ENCODE results near the gene TMEM81.

Gene TMEM81

DNA sequence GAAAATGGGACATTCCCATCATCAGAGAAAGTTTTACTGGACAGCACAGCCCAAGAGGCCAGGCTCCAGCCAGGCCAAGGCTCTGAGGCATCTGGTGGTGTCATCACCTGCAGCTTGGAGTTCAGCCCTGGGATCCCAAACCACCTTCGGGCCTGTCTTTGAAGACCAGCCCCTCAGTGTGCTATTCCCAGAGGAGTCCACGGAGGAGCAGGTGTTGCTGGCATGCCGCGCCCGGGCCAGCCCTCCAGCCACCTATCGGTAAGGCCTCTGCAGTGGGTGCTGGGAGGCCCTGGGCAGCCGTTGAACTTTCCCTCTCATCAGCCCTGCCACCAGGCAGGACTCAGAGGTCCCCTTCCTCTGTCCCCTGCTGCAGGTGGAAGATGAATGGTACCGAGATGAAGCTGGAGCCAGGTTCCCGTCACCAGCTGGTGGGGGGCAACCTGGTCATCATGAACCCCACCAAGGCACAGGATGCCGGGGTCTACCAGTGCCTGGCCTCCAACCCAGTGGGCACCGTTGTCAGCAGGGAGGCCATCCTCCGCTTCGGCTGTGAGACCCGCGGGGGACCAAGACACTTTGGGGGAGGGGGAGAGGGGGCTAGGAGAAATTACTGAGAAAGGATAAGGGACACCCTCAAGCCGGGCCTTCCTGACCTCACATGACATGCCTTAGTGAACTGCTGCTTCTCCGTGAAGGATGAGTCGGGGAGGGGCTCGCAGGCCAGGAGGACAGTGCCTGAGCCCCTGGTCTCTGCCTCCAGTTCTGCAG is 26.3 kb downstream of the TMEM81 start:
- no peak for DNase-seq

DNA sequence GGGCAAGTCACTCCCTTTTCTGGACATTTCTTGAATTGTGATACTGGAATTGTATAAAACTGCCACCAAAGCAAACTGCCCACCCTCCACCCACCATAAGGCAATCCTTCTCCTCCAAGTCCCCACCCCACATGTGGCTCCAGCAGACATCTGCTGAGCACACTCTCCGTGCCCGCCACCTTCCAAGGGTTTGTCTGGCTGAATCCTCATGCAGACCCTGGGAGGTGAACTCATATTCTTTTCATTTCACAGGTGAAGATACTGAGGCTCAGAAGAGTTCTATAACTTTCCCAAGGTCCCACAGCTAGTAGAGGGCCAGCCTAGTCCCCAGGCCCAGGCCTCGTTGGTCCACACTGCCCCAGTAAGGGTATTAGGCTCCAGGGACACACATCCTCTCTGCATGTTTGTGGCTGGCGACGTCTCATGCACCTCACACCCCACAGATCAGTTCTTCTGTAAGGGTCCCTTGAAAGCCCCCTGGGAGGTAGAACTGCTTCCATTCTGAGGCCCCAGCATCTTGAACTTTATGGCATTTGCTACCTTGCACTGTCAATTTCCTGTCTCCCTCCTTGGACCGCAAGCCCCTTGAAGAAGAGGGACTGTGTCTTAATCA is 27.2 kb downstream of the TMEM81 start:
- DNase-seq = no peak

DNA sequence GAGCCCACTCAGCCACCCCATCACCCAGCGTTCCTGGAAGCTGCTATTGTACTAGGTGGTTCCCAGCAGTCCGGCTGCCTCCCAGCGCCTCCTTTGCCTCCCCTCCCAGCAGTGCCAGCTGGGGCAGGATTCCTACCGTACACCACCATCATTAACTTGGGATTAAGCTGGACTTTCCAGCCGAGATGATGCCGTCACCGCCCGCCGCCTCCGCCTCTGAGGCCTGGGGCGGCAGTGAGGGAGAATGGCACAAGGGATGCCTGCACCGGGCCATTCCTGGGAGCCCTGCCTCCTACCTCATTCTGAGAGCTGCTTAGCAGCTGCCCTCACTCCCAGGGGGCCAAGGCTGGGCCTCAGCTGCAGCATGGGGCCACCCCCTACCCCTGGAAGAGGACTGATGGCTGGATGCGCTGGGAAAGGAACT is 28.1 kb downstream of the TMEM81 start:
- DNase-seq = no peak

DNA sequence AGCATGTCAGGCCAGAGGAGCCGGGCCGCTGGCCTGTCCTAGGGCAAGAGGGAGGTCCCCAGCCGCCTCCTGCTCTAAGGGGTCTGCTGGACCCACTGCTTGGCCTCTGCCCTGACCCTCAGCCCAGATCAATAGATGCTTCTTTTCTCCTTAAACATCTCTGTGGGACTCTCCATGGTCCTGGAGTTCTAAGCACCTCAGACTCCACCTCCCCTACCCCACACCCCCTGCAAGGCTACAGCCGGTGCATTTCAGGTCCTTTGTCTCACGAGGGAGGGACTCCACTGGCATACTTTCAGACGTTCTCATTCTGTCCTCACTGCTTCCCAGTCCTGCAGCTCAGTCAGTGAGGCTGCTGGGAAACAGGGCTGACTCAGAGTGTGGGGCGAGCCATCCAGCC is 30.2 kb downstream of the TMEM81 start:
- no peak for DNase-seq

DNA sequence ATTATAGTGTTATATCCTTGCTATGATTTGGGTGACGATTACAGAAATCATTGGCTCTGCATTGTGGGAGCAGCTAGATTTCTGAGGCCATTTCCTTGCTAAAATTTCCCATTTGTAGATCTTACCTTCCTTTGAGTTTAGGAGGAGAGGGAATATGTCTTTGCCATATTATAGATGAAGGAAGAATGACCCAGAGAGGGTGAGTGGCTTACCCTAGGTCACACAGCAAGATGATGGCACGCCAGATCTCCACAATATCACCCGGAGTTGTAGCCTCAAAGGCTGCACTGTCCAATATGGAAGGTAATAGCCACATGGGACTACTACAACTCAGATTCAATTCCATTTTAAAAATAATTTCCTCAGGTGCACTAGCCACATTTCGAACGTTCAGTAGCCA is 31.0 kb downstream of the TMEM81 start:
- no peak for DNase-seq

DNA sequence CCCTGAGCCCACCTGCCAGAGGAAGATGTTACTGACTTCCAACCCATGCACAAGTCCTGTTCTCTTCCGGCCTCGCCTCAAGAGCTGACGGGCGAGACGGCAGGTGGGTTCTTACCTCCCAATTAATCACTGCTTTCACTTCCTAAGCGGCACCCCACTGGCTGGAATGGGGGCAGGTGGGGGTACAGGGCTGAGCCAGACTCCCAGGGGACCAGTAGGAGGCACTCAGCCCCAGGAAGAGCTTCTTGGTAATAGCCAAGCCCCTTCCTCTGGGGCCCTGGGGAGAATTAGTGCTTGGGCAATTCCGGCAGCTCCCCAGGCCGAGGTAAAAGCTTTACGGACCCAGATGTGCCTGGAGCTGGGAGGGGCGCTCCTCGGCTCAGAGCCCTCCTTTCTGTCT is 31.6 kb downstream of the TMEM81 start:
- DNase-seq = no peak

DNA sequence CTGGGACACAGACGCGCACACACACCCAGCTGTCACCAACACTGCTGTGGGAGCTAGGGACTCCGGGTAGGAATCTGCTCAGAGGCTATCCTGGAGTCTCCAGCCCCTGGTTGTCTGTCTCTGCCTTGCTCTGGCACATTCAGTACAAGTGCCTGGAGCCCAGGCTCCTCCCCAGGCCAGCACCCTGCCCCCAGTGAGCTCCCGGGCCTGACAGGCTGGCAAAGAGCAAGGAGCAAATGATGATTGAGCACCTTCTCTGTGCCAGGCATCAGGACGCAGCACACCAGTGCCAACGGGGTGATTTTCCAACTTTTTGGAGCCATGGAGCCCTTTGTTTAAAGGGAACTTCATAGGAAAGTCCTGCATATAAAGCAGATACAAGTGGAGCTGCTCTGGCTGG is 34.8 kb downstream of the TMEM81 start:
- no peak for DNase-seq

DNA sequence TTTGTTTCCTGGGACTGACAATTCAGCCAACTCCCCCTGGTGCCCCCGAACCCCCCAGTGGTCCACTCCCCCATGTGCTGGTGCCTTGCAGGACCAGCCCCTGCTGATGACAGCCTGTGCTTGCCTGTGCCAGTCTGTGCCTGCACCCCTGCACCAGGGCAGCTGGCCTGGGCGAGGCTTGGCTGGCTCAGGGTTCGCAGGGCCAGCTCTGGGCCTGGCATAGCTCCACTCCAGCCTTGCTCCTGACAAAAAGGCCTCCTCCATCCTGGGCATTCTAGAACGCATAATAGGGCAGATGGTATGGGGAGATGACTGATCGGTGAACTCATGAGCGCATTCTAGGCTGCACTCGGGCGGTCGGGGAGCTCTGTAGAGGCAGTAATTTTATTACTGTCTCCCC is 35.9 kb downstream of the TMEM81 start:
- no peak for DNase-seq

DNA sequence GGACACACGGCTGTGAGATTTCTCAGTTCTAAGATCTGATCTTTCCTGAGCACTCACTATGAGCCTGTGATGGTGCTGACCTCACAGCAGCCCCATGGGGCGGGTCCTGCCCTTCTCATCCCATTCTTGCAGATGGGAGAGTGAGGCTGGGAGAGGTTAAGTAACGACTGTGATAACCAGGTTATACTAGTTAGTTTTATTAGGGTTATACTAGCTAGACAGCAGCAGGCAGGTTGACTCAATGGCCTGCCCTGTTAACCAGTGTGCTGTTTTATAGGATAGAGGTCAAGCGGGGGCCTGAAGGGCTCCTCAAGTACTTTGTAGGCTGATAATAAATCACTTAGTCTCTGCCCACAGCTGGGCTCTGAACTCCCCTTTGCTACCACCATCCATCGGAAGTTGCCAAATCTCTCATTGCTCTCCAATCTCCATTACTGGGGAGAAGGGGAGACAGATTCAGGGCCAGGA is 36.5 kb downstream of the TMEM81 start:
- DNase-seq = no peak

DNA sequence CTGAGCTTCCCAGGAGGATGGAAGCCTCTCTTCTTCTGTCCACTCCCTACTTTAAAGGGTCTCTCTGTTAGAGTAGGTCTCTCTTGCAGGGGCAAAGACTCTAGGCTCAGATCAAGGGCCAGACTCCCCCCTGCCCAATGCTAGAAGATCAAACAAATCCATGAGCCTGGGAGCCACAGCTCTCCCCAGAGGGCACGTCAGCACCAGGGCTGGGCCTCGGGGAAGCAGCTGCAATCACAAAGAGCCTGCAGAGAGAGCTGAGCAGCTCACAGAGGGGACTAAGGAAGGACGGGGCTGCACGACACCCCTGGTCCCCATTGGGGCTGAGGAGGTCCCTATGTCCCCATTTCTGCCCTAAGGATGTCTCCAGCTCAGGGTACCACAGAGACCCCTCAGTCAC is 37.4 kb downstream of the TMEM81 start:
- DNase-seq = no peak

DNA sequence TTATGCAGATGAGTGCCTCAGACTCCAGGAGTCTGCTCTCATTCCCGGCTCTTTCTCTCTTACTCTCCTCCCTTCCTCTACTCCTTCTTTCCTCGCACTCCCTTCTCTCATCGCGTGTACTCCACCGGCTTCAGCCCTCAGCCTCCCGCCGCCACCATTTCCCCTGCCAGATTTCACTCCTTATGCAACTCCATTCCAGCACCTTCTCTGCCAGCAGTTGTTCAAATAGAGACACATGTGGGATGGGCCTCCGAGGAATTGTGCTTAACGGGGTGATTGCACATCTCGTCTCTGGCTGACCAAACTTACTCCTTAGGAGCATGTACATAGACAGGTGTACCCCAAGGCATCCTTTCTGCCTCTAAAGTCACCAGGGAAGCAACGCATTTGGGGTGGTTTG is 39.1 kb downstream of the TMEM81 start:
- DNase-seq = no peak

DNA sequence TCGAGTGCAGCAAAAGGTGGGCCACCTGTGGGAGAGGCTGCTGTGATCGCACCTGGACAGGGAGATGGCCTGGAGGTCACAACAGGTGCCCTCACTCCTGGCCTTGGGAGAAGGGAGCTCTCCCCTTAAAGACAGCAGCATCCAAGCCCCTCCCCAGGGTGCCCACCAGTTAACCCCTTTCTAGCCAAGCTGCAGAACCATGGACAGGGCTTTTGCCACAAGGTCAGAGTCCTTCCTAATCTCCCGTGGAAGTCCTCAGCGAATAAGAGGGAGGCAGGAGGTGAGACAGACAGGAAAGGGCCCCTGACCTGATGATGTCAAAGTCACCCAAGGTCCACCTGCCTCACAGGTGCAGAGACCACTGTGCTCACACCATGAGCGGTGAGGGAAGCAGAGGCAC is 39.5 kb downstream of the TMEM81 start:
- no peak for DNase-seq

DNA sequence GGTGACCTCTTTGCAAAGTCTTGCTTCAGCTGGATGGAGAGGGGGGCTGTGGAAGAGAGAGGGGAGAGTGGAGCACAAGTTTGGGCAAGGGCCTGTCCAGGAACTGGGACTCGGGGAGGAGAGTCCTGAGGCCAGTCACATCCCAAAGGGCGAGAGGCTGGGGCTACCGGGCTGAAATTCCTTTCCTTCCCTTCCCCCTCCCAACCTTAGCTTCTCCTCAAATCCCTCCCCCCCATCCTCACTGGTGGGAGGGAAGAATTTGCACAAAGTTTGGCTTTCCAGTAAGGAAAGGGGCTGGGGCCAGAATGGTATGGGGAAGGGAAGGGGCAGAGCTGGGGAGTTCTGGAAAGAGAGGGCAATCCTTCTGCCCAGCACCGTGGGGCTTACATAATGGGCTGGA is 40.4 kb downstream of the TMEM81 start:
- DNase-seq = no peak

DNA sequence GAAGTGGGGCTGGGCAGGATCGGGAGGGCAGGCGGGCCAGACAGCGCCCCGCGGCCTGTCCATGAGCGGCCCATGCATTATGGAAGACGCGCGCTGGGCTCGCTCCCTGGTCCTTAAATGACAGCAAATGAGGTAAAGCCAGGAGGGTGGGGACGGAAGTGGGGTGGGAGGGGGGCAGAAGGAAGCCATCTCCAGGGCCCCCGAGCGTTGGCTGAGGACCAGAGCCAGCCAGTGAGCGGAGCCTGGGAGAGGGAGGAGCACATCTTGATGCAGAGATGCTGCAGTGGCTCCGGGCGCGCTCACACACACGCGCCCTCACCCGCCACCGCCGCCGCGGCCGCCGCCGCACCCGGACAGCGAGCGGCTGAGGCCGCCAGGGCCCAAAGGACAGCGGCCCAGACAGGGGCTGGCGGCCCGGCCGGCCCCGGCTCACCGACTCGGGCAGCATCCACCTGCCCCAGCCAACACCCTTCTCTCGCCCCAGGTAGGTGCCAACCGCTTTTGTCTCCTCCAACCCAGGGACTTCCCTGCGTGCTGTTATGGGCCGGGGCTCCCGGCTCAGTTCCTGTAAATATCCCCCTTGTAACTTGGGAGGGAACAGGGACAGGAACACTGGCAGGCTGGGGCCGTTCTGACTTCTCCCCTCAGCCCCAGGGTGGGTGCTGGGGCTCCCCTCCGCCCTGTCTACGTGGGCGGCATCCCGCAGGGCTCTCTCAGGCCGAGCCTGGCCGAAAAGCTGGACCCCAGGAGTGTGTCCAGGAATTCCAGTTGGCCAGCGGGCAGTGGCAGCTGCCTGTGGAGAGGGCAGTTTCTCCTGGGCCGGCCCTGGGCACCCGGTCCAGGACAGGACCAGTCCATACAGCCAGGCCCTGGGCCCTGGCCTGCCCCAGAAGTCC is 41.1 kb downstream of the TMEM81 start, which contains the start of gene CNTN2:
Gene CNTN2 (plus strand): TSS at position 302 of the 896 bp plus-strand sequence. CDS start 9,974 bp downstream, outside the sequence.
- peak; percentile 36 for DNase-seq

DNA sequence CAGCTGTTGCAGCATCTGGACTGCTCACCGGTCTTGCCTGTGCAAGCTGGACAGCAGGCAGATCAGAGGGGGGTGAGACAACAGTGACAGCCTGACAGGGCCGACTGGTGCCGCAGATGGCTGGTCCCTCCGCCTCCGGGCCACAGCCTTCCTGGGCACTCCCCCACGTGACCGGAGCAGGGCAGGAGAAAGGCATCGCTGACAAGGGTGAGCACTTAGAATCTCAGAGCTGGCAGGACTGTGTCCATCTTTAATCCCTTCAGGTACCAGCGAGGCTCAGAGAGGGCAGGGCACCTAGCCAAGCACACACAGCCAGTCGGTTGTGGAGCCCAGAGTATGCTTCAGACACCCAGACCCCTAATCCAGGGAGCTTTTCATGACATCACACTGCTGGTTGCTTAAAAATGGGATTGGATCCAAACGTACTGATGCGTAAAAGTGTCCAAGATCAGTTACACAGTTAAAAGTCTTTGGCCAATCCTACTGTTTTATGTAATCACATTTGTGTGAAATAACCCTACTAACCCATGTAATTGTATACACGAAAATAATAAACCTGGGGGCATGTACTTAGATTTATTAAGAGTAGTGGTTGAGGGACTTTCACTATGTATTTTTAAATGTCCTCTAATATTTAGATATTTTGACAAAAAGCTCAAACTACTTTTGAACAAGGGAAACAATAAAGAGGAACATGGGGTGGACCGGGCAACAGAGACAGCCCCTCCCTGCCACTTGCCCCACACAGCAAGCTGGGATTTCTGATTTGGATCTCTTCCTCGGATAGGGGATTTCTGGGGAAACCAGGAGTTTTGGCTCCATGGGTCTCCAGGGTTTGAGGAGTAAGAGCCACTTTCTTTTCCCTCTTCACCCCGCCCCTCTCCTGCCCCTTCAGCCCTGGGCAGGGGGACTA is 42.0 kb downstream of the TMEM81 start:
- no peak for DNase-seq

DNA sequence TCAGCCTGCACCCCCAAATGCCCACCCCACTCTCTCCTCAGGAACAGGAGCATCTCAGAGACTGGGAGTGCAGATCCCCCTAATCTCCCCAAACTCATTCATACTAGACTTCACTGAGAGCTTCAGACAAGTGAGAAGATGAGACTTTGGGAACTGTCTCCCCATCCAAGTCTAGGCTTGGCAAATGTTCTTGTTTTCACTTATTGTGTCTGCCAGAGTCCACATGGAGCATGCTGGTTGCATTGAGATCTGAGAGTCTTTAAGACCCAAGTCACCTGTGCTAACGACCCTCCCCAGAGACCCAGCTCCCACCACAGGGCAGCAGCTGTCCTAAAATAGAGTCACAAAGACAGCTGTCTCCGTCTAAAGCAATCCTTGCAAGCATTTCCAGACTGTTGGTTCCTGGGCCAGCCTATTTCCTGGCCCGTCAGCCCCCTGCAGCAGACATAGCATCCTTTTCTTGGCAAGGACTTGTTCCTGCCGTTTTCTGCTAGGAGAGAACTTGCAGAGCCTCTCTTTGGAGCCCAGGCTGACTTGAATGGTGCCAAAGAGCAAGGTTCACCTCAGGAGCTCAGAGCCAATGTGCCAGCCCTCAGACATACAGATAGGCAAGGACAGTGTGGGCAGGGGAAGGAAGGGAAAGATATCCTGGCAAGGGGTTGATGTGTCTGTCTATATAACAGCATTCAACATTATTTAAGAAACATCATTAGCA is 43.1 kb downstream of the TMEM81 start:
- no peak for DNase-seq

DNA sequence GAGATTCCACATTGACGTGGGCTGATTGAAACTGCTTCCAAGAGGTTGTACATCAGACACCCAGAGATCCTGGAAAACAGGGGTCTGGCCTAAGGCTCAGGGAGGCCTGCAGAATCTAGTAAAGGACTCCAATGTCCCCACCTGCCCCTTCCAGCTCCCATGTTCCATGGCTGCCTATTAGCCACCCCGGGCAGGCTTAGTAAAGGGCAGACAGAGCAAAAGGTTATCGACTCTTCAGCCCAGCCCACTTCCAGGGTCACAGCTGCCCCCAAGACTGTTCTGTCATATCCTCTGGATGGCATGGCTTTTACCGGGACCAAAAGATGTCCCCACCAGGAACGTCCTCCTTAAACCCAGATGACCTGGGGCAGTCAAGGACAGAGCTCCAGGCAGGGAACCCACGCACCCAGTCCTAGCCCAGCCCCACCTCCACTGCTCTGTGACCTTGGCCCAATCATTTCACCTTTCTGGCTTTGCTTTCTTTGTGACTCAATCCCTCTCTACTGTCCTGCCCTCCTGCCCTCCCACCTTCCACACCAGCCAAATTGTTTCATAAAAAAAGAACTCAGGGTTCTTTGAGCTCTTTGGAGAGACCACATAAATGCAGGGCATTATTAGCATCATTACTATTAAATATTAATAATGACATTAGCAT is 46.0 kb downstream of the TMEM81 start:
- DNase-seq = no peak

DNA sequence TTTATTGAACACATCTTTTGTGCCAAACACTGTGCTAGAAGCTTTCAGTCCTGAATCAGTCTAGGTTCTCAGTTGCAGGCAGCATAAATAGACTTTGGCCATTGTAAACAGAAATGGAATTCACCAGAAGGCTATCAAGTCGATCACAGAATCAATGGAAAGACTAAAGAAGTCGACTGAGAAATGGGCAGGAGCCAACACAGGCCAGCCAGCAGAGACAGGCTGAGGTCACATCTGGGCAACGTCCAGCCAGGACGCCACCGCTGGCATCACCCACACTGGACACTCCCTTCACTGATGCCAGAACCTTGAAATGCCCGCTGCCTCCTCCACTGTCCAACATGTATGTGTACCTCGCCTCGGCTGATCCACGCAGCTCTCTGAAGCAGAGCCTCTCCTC is 46.7 kb downstream of the TMEM81 start:
- DNase-seq = no peak
